Colonic mucosa (tissue), 4 donors: ENCODE measurements around the gene SAMD4B. TPM values are rescaled to one million over a fixed set of nuclear protein-coding genes. Genes with fewer than 3 reads are reported as not detected.

Experiments used
- DNase-seq: peaks from one replicate; pipeline ENCODE4 v3.0.0-alpha.2; 2020
- H3K27ac ChIP-seq: fragments of 200-600 bp; one replicate; pipeline ENCODE4 v1.8.0; 2021
- H3K27me3 ChIP-seq: fragments of 200-600 bp; one replicate; pipeline ENCODE4 v1.8.0; 2021
- H3K36me3 ChIP-seq: fragments of 200-600 bp; one replicate; pipeline ENCODE4 v1.8.0; 2021
- H3K4me1 ChIP-seq: fragments of 200-600 bp; one replicate; pipeline ENCODE4 v1.8.0; 2021; ENCODE audit warnings: mild to moderate bottlenecking
- H3K4me3 ChIP-seq: fragments of 200-600 bp; one replicate; pipeline ENCODE4 v1.8.0; 2021
- H3K9ac ChIP-seq, 2 donors: one replicate each; pipeline ENCODE4 v1.7.0; 2013; ENCODE audit warnings: control low read depth in 2 of 2, low read depth in 2 of 2, low read length in 2 of 2
- H3K9me3 ChIP-seq: fragments of 200-600 bp; one replicate; pipeline ENCODE4 v1.8.0; 2021
- CTCF ChIP-seq: fragments of 200-600 bp; IDR thresholded peaks from one replicate; pipeline ENCODE4 v1.8.0; 2022; ENCODE audit warnings: antibody characterized with exemption, mild to moderate bottlenecking
- intact Hi-C: fragments of 100-400 bp; cut with DNase I; formaldehyde crosslinking; loops from one replicate; pipeline ENCODE4 v1.14.1; 2022
- total RNA-seq, 2 donors: library from RNA; stranded (reverse); fragmentation: NEBNext Ultra II Directional in 1 of 2; extraction: Animal tissue kit (Norgen Biotek cat#: 25700) in 1 of 2; gene quantifications; one replicate each; pipeline ENCODE4 v1.2.1, GENCODE V29; 2021
- donor health status: healthy.
- donor health status: DM: no; HTN: no; CAD: no.
- donor health status: DM: no; HTN: no; CAD: no.

The SAMD4B gene
- total RNA-seq, 2 donors from 2014 or later: 63.9 to 73.7 TPM

- TF ChIP-seq CTCF: no peak
- Histone ChIP-seq H3K27ac (no peak overlapping the region), H3K27me3 (no peaks in the 10 kb centered on the region), H3K4me1 (no peaks in the 10 kb centered on the region), H3K36me3 (no peaks in the 10 kb centered on the region), H3K9me3 (no peaks in the 10 kb centered on the region), H3K9ac (no peak overlapping the region), H3K4me3 (no peak overlapping the region)
- intact Hi-C loops: no loop called here
- DNase-seq: no peak
These were observed 79.8 kb downstream of the SAMD4B start for GRCh38 chr19:39422020-39422419.

- Histone ChIP-seq H3K27me3 (no peaks in the 10 kb centered on the region), H3K36me3 (no peaks in the 10 kb centered on the region), H3K4me1 (no peaks in the 10 kb centered on the region), H3K4me3 (no peak overlapping the region), H3K27ac (no peak overlapping the region), H3K9me3 (no peaks in the 10 kb centered on the region), H3K9ac (no peak overlapping the region)
- TF ChIP-seq CTCF: no peak
- no peak for DNase-seq
- intact Hi-C loops: no loop called here
These were observed 81.3 kb downstream of the SAMD4B start for GRCh38 chr19:39423258-39424086.

- no peak for DNase-seq
- H3K36me3 ChIP-seq: no peaks in the 10 kb centered on the region
These were observed 82.7 kb downstream of the SAMD4B start for GRCh38 chr19:39424934-39425333.

GRCh38 chr19:39425744-39426143, 83.5 kb downstream of the SAMD4B start:
- no peak overlapping the region for H3K4me3 ChIP-seq
- intact Hi-C loops: no loop called here

More at GRCh38 chr19:39424934-39425333, 82.7 kb downstream of the SAMD4B start:
- no peaks in the 10 kb centered on the region for H3K9me3 ChIP-seq
- H3K9ac ChIP-seq: no peak overlapping the region
- intact Hi-C loops: no loop called here
- H3K27ac ChIP-seq: no peak overlapping the region
- no peaks in the 10 kb centered on the region for H3K4me1 ChIP-seq
- H3K4me3 ChIP-seq: no peak overlapping the region
- TF ChIP-seq CTCF: no peak
- H3K27me3 ChIP-seq: no peaks in the 10 kb centered on the region

GRCh38 chr19:39426170-39426569, 83.9 kb downstream of the SAMD4B start:
- Histone ChIP-seq H3K4me1 (no peaks in the 10 kb centered on the region), H3K4me3 (no peak overlapping the region), H3K27me3 (no peaks in the 10 kb centered on the region), H3K36me3 (no peaks in the 10 kb centered on the region), H3K9me3 (no peaks in the 10 kb centered on the region), H3K27ac (no peak overlapping the region), H3K9ac (no peak overlapping the region)
- DNase-seq: no peak
- intact Hi-C loops: no loop called here
- TF ChIP-seq CTCF: no peak

More at GRCh38 chr19:39425744-39426143, 83.5 kb downstream of the SAMD4B start:
- DNase-seq: no peak
- H3K27ac ChIP-seq: no peak overlapping the region
- no peak overlapping the region for H3K9ac ChIP-seq
- H3K36me3 ChIP-seq: no peaks in the 10 kb centered on the region
- no peaks in the 10 kb centered on the region for H3K4me1 ChIP-seq
- TF ChIP-seq CTCF: no peak
- no peaks in the 10 kb centered on the region for H3K9me3 ChIP-seq
- no peaks in the 10 kb centered on the region for H3K27me3 ChIP-seq
